NCI-H526 treated with DMSO at 0.1 percent for 48 hours (cell line): ENCODE data around the gene ZNF423.
"Not testable (repeated sequence)": the region's sequence is repeated elsewhere in the genome, so short reads cannot be mapped to it uniquely, and the experiment has no call there.

ENCODE experiments used
- DNase-seq: peaks from one replicate; lab custom pipeline; 2025; lab: John Stamatoyannopoulos, UW

Gene ZNF423

GRCh38 chr16:49696414-49697101, 159.4 kb downstream of the ZNF423 start:
- no peak for DNase-seq

- no peak for DNase-seq
These were observed 160.0 kb downstream of the ZNF423 start for GRCh38 chr16:49695782-49696413.

GRCh38 chr16:49693445-49693844, 162.5 kb downstream of the ZNF423 start:
- DNase-seq: no peak

- no peak for DNase-seq
These were observed 165.1 kb downstream of the ZNF423 start for GRCh38 chr16:49690778-49691177.

- DNase-seq: no peak
These were observed 167.7 kb downstream of the ZNF423 start for GRCh38 chr16:49688036-49688697.

GRCh38 chr16:49687476-49688002, 168.4 kb downstream of the ZNF423 start:
- no peak for DNase-seq

DNA sequence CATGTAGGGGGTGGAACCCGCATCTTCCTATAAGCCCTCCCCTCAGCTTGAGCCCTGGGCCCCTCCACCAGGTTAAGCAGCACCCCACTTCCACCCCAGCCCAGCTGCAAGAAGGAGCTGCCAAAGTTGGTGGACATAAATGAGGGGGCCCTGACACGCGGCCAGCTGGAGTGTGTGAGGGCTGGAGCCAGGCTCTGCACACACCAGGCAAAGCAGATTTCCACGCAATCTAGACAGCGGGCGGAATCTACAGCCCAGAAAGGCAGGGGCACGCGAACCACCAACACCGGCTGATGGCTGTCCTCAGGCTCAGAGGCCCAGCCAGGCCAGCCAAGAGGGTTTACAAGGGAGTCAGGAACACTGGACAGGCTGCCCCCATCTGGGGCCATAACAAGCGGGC, 171.2 kb downstream of the ZNF423 start:
- DNase-seq: no peak

DNA sequence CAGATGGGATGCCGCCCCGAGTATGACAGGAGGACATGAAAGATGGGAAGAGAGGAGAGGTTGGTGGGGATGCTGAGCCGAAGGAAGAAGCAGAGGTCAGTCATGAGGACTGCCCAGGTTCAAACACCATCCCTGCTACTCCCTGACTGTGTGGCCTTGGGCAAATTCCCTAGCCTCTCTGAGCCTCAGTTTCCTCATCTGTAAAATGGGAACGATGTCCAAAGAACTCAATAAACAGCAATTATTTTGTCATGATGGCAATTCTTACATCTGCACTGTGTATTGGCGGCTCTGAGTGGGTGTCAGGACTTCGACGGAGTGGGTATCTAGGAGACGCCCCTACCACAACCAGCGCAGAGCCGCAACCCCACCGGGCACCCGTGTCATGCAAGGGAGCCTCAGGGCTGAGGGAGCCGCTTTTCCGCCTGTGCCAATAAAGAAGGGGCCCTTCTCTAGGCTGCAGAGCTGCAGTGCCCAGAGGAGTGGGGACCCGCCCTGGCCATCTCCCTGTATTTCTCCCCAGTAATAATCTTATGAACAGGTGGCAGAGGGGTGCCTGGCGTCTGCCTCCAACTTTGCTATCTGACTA, 173.2 kb downstream of the ZNF423 start:
- DNase-seq: no peak

- DNase-seq: no peak
These were observed 174.6 kb downstream of the ZNF423 start for GRCh38 chr16:49681217-49681883.

DNA sequence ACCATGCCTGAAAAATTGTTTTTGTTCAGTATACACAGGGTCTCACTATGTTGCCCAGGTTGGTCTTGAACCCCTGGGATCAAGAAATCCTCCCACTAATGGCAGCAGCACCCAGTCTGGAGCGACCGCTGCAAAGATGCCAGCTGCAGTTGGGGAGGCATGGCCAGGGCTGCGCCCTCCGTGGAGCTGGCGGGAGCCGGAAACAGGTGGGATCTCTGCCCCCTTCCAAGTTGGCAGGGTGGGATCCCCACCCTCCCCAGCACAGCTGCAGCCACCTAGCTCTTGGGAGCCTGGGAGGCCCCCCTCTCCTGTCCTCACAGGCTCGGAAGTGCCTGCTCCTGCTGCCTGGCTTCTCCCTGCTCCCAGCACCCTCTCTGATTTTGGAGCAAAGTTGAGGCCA, 176.8 kb downstream of the ZNF423 start:
- no peak for DNase-seq

- not testable (repeated sequence) for DNase-seq
These were observed 178.3 kb downstream of the ZNF423 start for GRCh38 chr16:49677661-49678060.

DNA sequence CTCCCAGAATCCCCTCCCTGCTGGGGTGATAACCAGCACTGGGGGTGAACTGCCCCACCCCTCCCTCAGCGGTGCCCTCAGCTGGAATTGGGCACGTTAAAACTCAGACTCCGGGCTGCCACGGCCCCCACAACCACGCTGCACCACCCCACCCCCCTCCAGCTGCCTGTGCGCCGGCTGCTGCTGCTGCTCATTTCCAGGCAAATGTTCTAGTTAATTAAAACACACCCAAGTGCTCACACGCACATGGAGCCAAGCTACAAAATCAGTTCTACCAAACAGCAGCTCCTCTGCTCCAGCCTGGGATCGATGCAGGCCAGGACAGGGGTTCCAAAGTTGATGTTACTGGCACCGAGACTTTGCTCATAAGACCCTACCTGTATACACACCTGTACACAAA, 180.5 kb downstream of the ZNF423 start:
- DNase-seq: no peak

DNA sequence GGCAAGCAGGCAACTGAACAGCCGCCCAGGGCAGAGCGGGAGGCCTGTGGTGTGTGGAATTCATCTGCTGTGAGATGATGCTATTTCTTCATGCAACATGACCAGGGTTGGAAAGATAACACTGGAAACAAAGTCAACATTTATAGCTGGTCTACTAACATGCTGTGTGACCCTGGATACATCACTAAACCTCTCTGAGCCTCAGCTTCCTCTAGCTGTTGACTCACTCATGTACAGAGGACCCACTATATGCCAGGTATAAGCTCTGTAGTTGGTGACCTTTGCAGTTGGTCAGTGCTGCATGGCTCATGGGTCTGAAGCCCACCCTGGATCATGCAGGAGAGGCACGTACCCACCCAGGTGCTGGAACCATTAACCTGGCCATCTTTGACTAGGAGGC, 180.9 kb downstream of the ZNF423 start:
- no peak for DNase-seq

- DNase-seq: no peak
These were observed 181.5 kb downstream of the ZNF423 start for GRCh38 chr16:49674351-49674851.

DNA sequence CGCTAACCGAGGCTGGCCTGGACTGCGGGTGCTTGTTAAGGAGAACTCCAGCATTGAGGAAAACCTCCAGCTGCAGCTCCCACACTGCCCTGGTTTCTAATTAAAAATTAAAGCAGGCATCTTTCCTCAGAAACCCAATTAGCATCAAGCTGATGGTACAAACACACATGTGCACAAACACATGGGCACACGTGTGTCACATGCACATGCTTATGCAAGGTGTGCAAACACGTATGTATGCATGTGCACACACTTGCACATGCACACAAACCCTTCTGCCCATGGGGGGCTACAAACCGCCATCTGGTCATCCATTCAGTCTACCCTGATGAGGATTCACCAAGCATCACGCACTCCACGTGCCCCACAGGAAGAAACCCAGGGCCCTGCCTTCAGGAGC, 182.5 kb downstream of the ZNF423 start:
- DNase-seq: no peak

GRCh38 chr16:49672753-49673152, 183.2 kb downstream of the ZNF423 start:
- DNase-seq: peak; percentile 43

DNA sequence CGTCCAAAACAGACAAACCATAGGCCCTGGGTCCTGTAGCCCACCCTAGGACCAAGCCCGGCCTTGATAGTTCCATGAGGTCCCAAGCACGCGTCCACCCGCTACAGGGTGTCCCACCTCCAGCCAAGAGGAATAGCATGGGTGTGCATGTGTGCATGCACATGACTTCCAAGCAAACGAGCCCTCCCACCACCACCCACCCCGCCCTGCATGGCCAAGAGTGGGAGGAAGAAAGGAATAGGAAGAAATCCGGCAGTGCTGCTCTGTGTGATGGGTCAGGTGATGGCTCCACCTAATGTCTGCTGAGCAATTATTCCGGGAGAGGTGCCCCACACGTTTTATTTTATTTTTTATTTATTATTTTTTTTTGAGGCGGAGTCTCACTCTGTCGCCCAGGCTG, 184.6 kb downstream of the ZNF423 start:
- no peak for DNase-seq

DNA sequence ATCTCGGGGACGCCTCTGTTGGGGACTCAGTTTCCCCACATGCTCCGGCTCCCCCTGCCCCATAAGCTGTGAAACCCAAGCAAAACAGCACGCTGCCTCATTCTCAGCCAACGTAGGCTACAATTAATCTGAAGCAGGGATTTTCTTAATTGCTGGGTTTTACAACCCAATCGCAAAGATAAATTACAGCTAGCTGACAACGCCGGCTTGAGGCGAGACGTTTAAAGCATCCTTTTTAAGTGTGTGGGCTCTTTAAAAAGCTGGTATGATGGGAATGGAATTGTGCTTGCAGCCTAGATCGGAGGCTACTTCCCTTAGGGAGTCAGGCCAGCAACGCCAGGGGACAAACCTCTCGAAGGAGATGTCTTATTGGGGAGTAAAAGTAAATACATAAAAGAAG, 185.3 kb downstream of the ZNF423 start:
- no peak for DNase-seq

GRCh38 chr16:49665482-49666230, 190.3 kb downstream of the ZNF423 start:
- DNase-seq: no peak

- no peak for DNase-seq
These were observed 191.4 kb downstream of the ZNF423 start for GRCh38 chr16:49664221-49665215.
